ENCODE results near the gene ADAMTS6.
A peak's percentile ranks its signal among the peaks of the same experiment; 100 is the strongest.

ADAMTS6 gene

DNA sequence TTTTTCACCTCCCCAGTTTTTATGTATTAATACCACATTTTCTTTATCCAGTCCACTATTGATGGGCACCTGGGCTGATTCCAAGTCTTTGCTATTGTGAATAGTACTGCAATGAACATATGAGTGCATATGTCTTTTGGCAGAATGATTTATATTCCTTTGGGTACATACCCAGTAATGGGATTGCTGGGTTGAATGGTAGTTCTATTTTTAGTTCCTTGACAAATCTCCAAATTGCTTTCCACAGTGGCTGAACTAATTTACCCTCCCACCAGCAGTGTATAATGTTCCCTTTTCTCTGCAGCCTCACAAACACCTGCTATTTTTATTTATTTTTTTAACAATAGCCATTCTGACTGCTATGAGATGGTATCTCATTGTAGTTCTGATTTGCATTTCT is 340.2 kb downstream of the ADAMTS6 start (continued):
- TF ChIP-seq, protein P1, sequence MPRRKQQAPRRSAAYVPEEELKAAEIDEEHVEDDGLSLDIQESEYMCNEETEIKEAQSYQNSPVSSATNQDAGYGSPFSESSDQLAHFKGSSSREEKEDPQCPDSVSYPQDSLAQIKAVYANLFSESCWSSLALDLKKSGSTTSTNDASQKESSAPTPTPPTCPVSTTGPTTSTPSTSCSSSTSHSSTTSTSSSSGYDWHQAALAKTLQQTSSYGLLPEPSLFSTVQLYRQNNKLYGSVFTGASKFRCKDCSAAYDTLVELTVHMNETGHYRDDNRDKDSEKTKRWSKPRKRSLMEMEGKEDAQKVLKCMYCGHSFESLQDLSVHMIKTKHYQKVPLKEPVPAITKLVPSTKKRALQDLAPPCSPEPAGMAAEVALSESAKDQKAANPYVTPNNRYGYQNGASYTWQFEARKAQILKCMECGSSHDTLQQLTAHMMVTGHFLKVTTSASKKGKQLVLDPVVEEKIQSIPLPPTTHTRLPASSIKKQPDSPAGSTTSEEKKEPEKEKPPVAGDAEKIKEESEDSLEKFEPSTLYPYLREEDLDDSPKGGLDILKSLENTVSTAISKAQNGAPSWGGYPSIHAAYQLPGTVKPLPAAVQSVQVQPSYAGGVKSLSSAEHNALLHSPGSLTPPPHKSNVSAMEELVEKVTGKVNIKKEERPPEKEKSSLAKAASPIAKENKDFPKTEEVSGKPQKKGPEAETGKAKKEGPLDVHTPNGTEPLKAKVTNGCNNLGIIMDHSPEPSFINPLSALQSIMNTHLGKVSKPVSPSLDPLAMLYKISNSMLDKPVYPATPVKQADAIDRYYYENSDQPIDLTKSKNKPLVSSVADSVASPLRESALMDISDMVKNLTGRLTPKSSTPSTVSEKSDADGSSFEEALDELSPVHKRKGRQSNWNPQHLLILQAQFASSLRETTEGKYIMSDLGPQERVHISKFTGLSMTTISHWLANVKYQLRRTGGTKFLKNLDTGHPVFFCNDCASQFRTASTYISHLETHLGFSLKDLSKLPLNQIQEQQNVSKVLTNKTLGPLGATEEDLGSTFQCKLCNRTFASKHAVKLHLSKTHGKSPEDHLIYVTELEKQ (tag by site-specific recombination; IDR thresholded peaks at IDR 0.05; ENCODE audit: borderline replicate concordance), result no peak
- TF ChIP-seq, protein P2, sequence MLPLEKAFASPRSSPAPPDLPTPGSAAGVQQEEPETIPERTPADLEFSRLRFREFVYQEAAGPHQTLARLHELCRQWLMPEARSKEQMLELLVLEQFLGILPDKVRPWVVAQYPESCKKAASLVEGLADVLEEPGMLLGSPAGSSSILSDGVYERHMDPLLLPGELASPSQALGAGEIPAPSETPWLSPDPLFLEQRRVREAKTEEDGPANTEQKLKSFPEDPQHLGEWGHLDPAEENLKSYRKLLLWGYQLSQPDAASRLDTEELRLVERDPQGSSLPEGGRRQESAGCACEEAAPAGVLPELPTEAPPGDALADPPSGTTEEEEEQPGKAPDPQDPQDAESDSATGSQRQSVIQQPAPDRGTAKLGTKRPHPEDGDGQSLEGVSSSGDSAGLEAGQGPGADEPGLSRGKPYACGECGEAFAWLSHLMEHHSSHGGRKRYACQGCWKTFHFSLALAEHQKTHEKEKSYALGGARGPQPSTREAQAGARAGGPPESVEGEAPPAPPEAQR (tag by site-specific recombination; IDR thresholded peaks at IDR 0.05), result no peak
- TF ChIP-seq ZNF292 (tag by site-specific recombination; IDR thresholded peaks at IDR 0.05; ENCODE audit: borderline replicate concordance, low read depth) (no peak), ZNF140 (tag by site-specific recombination; IDR thresholded peaks at IDR 0.05) (no peak), TCF7L2 (IDR thresholded peaks at IDR 0.05; ENCODE audit: borderline replicate concordance, low read depth, low read length) (no peak), ZBTB8A (tag by site-specific recombination; IDR thresholded peaks at IDR 0.05) (no peak), ZNF426 (tag by site-specific recombination; IDR thresholded peaks at IDR 0.05) (no peak), ZFP41 (tag by site-specific recombination; IDR thresholded peaks at IDR 0.05; ENCODE audit: borderline replicate concordance) (no peak), ZFP69B (tag by site-specific recombination; IDR thresholded peaks at IDR 0.05) (no peak), ZNF561 (tag by site-specific recombination; IDR thresholded peaks at IDR 0.05; ENCODE audit: borderline replicate concordance) (no peak)
- TF ChIP-seq, protein P3, sequence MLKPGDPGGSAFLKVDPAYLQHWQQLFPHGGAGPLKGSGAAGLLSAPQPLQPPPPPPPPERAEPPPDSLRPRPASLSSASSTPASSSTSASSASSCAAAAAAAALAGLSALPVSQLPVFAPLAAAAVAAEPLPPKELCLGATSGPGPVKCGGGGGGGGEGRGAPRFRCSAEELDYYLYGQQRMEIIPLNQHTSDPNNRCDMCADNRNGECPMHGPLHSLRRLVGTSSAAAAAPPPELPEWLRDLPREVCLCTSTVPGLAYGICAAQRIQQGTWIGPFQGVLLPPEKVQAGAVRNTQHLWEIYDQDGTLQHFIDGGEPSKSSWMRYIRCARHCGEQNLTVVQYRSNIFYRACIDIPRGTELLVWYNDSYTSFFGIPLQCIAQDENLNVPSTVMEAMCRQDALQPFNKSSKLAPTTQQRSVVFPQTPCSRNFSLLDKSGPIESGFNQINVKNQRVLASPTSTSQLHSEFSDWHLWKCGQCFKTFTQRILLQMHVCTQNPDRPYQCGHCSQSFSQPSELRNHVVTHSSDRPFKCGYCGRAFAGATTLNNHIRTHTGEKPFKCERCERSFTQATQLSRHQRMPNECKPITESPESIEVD (tag by site-specific recombination; IDR thresholded peaks at IDR 0.05), result 0 out of 2 replicates have a peak, but pooled peaks have one; percentile 13

DNA sequence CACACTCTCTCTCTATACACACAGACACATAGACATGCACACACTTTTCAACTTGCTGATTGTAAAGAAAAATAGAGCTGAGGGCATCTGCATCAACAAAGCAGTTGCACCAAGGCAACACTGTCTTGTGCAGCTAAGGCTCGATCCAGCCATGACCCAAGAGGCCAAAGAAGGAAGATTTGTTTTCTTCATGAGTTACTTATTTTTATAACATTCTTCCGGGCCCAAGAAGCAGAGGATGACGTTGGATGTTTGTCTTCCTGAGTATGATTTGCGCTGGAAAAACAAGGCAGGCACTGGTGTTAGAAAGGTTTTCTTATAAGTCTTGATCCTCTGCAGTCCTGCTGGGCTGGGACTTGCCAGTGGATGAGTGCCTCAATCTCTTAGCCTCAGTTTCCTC is 344.1 kb downstream of the ADAMTS6 start:
- H3K27ac ChIP-seq (ENCODE audit: extremely low read depth, low read depth, low read length), result no peak overlapping the region
- no peaks in the 10 kb centered on the region for H3K36me3 ChIP-seq (ENCODE audit: control insufficient read depth in 2 of 2, insufficient read depth in 1 of 2, low read length in 2 of 2)
- H3K9me3 ChIP-seq (ENCODE audit: control insufficient read depth, insufficient read depth, low read depth, low read length), result no peaks in the 10 kb centered on the region
- ChIA-PET CTCF (no interaction called here), POLR2A (no interaction called here)
- TF ChIP-seq HOXD13 (CRISPR knock-in tag; IDR thresholded peaks at IDR 0.05; ENCODE audit: borderline replicate concordance) (no peak), HOXC10 (CRISPR knock-in tag; IDR thresholded peaks at IDR 0.05) (no peak), ZNF112 (tag by site-specific recombination; IDR thresholded peaks at IDR 0.05) (no peak), ZNF292 (tag by site-specific recombination; IDR thresholded peaks at IDR 0.05; ENCODE audit: borderline replicate concordance, low read depth) (no peak), ZNF391 (tag by site-specific recombination; IDR thresholded peaks at IDR 0.05; ENCODE audit: borderline replicate concordance, low read depth) (no peak), ZNF223 (tag by site-specific recombination; IDR thresholded peaks at IDR 0.05) (no peak), RBAK (tag by site-specific recombination; IDR thresholded peaks at IDR 0.05) (no peak), IKZF3 (tag by site-specific recombination; IDR thresholded peaks at IDR 0.05) (no peak), MZF1 (tag by site-specific recombination; IDR thresholded peaks at IDR 0.05; ENCODE audit: borderline replicate concordance) (no peak), ZNF558 (tag by site-specific recombination; IDR thresholded peaks at IDR 0.05) (no peak), ZNF202 (tag by site-specific recombination; IDR thresholded peaks at IDR 0.05; ENCODE audit: borderline replicate concordance) (no peak)
- TF ChIP-seq, protein P4, sequence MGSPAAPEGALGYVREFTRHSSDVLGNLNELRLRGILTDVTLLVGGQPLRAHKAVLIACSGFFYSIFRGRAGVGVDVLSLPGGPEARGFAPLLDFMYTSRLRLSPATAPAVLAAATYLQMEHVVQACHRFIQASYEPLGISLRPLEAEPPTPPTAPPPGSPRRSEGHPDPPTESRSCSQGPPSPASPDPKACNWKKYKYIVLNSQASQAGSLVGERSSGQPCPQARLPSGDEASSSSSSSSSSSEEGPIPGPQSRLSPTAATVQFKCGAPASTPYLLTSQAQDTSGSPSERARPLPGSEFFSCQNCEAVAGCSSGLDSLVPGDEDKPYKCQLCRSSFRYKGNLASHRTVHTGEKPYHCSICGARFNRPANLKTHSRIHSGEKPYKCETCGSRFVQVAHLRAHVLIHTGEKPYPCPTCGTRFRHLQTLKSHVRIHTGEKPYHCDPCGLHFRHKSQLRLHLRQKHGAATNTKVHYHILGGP (tag by site-specific recombination; IDR thresholded peaks at IDR 0.05), result no peak
- peaks cover 5% of the 10 kb centered on the region; the same call in 1 of the 2 replicates for H3K4me1 ChIP-seq (ENCODE audit: control insufficient read depth, insufficient read depth, low read length)
- no peak overlapping the region for H3K4me3 ChIP-seq (ENCODE audit: low read depth, low read length)

Measured in HEK293 (cell line).